ENCODE data around the gene CRHBP.

The CRHBP gene

GRCh38 chr5:76947082-76947503, 5.8 kb upstream of the CRHBP start:
- DNase-seq (ENCODE audit: low read depth), result no peak
- no peak for TF ChIP-seq CTCF (IDR thresholded peaks at IDR 0.05; ENCODE audit: low read depth, low read length)
- no peak for TF ChIP-seq POLR2A (IDR thresholded peaks at IDR 0.05; ENCODE audit: extremely low read depth, insufficient read length)
- TF ChIP-seq MYC (IDR thresholded peaks at IDR 0.05; ENCODE audit: low read depth, low read length), result no peak
- TF ChIP-seq MAX (IDR thresholded peaks at IDR 0.05; ENCODE audit: low read depth, low read length), result no peak
- no peak overlapping the region for H3K4me3 ChIP-seq (ENCODE audit: low read depth, low read length)

- H3K4me3 ChIP-seq (ENCODE audit: low read depth, low read length), result no peak overlapping the region
- no peak for TF ChIP-seq POLR2A (IDR thresholded peaks at IDR 0.05; ENCODE audit: extremely low read depth, insufficient read length)
- TF ChIP-seq MYC (IDR thresholded peaks at IDR 0.05; ENCODE audit: low read depth, low read length), result no peak
- no peak for TF ChIP-seq CTCF (IDR thresholded peaks at IDR 0.05; ENCODE audit: low read depth, low read length)
- no peak for TF ChIP-seq MAX (IDR thresholded peaks at IDR 0.05; ENCODE audit: low read depth, low read length)
- DNase-seq (ENCODE audit: low read depth), result no peak
Measured at GRCh38 chr5:76953551-76954382, 922 bp downstream of the CRHBP start.

- H3K4me3 ChIP-seq (ENCODE audit: low read depth, low read length), result no peak overlapping the region
- DNase-seq (ENCODE audit: low read depth), result no peak
- TF ChIP-seq MAX (IDR thresholded peaks at IDR 0.05; ENCODE audit: low read depth, low read length), result no peak
- no peak for TF ChIP-seq MYC (IDR thresholded peaks at IDR 0.05; ENCODE audit: low read depth, low read length)
- TF ChIP-seq POLR2A (IDR thresholded peaks at IDR 0.05; ENCODE audit: extremely low read depth, insufficient read length), result no peak
Measured at GRCh38 chr5:76954383-76954763, 1.5 kb downstream of the CRHBP start.

- H3K4me3 ChIP-seq (ENCODE audit: low read depth, low read length), result no peak overlapping the region
- DNase-seq (ENCODE audit: low read depth), result no peak
- TF ChIP-seq MYC (IDR thresholded peaks at IDR 0.05; ENCODE audit: low read depth, low read length) (no peak), POLR2A (IDR thresholded peaks at IDR 0.05; ENCODE audit: extremely low read depth, insufficient read length) (no peak), CTCF (IDR thresholded peaks at IDR 0.05; ENCODE audit: low read depth, low read length) (no peak), MAX (IDR thresholded peaks at IDR 0.05; ENCODE audit: low read depth, low read length) (no peak)
Measured at GRCh38 chr5:76956033-76956432, 3.2 kb downstream of the CRHBP start.

GRCh38 chr5:76958991-76959767, 6.3 kb downstream of the CRHBP start:
- TF ChIP-seq CTCF (IDR thresholded peaks at IDR 0.05; ENCODE audit: low read depth, low read length) (no peak), MYC (IDR thresholded peaks at IDR 0.05; ENCODE audit: low read depth, low read length) (no peak), POLR2A (IDR thresholded peaks at IDR 0.05; ENCODE audit: extremely low read depth, insufficient read length) (no peak), MAX (IDR thresholded peaks at IDR 0.05; ENCODE audit: low read depth, low read length) (no peak)
- no peak overlapping the region for H3K4me3 ChIP-seq (ENCODE audit: low read depth, low read length)
- DNase-seq (ENCODE audit: low read depth), result peak; percentile 39
